Fibroblast of skin of left quadriceps (primary cell): ENCODE data around the gene RBPJ.
A peak's percentile ranks its signal among the peaks of the same experiment; 100 is the strongest.
"Not testable (repeated sequence)": the region's sequence is repeated elsewhere in the genome, so short reads cannot be mapped to it uniquely, and the experiment has no call there.

Experiments
- DNase-seq, 2 experiments: peaks; one replicate each; pipeline ENCODE4 v3.0.0-alpha.2; 2013; ENCODE audit warnings: low read depth in 2 of 2

The RBPJ gene

GRCh38 chr4:26372525-26373172, 51.8 kb downstream of the RBPJ start:
- peak; percentile 62 to 63 for DNase-seq

- DNase-seq, result no peak
Observed at GRCh38 chr4:26375551-26375950, 54.7 kb downstream of the RBPJ start.

- DNase-seq, result no peak
Observed at GRCh38 chr4:26377328-26378311, 56.8 kb downstream of the RBPJ start.

- DNase-seq, result no peak
Observed at GRCh38 chr4:26379837-26380236, 59.0 kb downstream of the RBPJ start.

GRCh38 chr4:26380740-26381139, 59.9 kb downstream of the RBPJ start:
- DNase-seq, result no peak

GRCh38 chr4:26384380-26385057, 63.7 kb downstream of the RBPJ start:
- no peak for DNase-seq

- DNase-seq, result no peak
Observed at GRCh38 chr4:26385690-26386089, 64.9 kb downstream of the RBPJ start.

GRCh38 chr4:26386386-26386785, 65.6 kb downstream of the RBPJ start:
- no peak for DNase-seq

GRCh38 chr4:26388671-26389070, 67.9 kb downstream of the RBPJ start:
- no peak for DNase-seq

GRCh38 chr4:26397086-26397485, 76.3 kb downstream of the RBPJ start:
- no peak for DNase-seq

- no peak for DNase-seq
Observed at GRCh38 chr4:26400132-26400531, 79.3 kb downstream of the RBPJ start.

- DNase-seq, result not testable (repeated sequence)
Observed at GRCh38 chr4:26402017-26402416, 81.2 kb downstream of the RBPJ start.

GRCh38 chr4:26402458-26402857, 81.6 kb downstream of the RBPJ start:
- no peak for DNase-seq

- DNase-seq, result no peak
Observed at GRCh38 chr4:26404743-26405206, 84.0 kb downstream of the RBPJ start.

GRCh38 chr4:26406346-26406975, 85.6 kb downstream of the RBPJ start:
- no peak for DNase-seq

- peak in 1 of 2 experiments; percentile 12 for DNase-seq
Observed at GRCh38 chr4:26407476-26407875, 86.7 kb downstream of the RBPJ start.

- peak; percentile 36 to 43 for DNase-seq
Observed at GRCh38 chr4:26410385-26411293, 89.8 kb downstream of the RBPJ start.

GRCh38 chr4:26412381-26413372, 91.9 kb downstream of the RBPJ start:
- DNase-seq, result no peak

GRCh38 chr4:26413582-26413981, 92.8 kb downstream of the RBPJ start:
- DNase-seq, result no peak
